ENCODE results near the gene UQCRHL. TPM values are rescaled to one million over a fixed set of nuclear protein-coding genes. Genes with fewer than 3 reads are reported as not detected.

Gene UQCRHL
- total RNA-seq, 1 donor from 2014 or later, result 1.7 TPM

DNA sequence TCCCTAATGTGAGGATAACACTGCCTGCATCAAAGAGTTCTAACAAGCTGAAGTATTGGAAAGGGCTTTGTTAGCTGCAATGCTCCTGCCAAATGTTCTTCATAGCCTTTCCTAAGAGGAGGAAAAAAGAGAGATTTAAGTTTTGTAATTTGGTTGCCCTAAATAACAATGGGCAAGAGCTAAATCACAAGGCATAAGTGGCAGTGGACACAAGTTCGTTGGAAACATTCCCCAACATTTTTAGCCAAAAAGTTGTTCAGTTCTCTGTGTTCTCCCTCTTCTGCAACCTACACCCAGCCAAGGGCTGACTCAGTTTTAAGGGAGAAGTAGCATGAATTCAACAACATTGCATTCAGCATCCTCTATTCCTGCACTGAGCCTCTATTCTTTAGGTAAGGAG is 2.6 kb upstream of the UQCRHL start:
- no peak for FAIRE-seq
- no peaks in the 10 kb centered on the region for H3K9me3 ChIP-seq (ENCODE audit: insufficient read depth, low read depth, low read length)
- DNase-seq (ENCODE audit: low read depth), result no peak
- H4K20me1 ChIP-seq (ENCODE audit: insufficient read depth, low read length), result no peaks in the 10 kb centered on the region
- H3K27me3 ChIP-seq (ENCODE audit: insufficient read depth, low read length), result no peaks in the 10 kb centered on the region
- H3K36me3 Mint-ChIP-seq (ENCODE audit: low read depth, unreplicated experiment), result no peaks in the 10 kb centered on the region
- H3K4me1 Mint-ChIP-seq (ENCODE audit: low read depth, unreplicated experiment), result peaks cover 3% of the 10 kb centered on the region
- no peak overlapping the region for H3K4me3 ChIP-seq (ENCODE audit: insufficient read depth, low read depth, low read length)
- no peaks in the 10 kb centered on the region for H3K36me3 ChIP-seq (ENCODE audit: insufficient read depth, low read length)
- H3K4me1 ChIP-seq (ENCODE audit: insufficient read depth, low read length), result no peaks in the 10 kb centered on the region
- H3K27ac ChIP-seq (ENCODE audit: low read depth, low read length), result no peak overlapping the region
- no peak overlapping the region for H3K27ac Mint-ChIP-seq (ENCODE audit: unreplicated experiment)
- peaks cover 2% of the 10 kb centered on the region for H3K27me3 Mint-ChIP-seq (ENCODE audit: low read depth, unreplicated experiment)
- H3K9ac ChIP-seq (ENCODE audit: low read length), result no peak overlapping the region
- H3K9me3 Mint-ChIP-seq (ENCODE audit: unreplicated experiment), result no peaks in the 10 kb centered on the region
- peak overlapping the region; percentile 6 for H3K4me3 Mint-ChIP-seq (ENCODE audit: unreplicated experiment)
- no peaks in the 10 kb centered on the region for H3K79me2 ChIP-seq (ENCODE audit: insufficient read depth, low read length)
- TF ChIP-seq, protein P1, sequence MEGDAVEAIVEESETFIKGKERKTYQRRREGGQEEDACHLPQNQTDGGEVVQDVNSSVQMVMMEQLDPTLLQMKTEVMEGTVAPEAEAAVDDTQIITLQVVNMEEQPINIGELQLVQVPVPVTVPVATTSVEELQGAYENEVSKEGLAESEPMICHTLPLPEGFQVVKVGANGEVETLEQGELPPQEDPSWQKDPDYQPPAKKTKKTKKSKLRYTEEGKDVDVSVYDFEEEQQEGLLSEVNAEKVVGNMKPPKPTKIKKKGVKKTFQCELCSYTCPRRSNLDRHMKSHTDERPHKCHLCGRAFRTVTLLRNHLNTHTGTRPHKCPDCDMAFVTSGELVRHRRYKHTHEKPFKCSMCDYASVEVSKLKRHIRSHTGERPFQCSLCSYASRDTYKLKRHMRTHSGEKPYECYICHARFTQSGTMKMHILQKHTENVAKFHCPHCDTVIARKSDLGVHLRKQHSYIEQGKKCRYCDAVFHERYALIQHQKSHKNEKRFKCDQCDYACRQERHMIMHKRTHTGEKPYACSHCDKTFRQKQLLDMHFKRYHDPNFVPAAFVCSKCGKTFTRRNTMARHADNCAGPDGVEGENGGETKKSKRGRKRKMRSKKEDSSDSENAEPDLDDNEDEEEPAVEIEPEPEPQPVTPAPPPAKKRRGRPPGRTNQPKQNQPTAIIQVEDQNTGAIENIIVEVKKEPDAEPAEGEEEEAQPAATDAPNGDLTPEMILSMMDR (IDR thresholded peaks at IDR 0.05; ENCODE audit: insufficient read depth, low read depth, low read length), result no peak
- no peak for TF ChIP-seq EZH2 (IDR thresholded peaks at IDR 0.05; ENCODE audit: insufficient read depth, low read length)
- H2AFZ ChIP-seq (ENCODE audit: low read depth, low read length), result no peak overlapping the region
- H3K4me2 ChIP-seq (ENCODE audit: low read length), result no peak overlapping the region

DNA sequence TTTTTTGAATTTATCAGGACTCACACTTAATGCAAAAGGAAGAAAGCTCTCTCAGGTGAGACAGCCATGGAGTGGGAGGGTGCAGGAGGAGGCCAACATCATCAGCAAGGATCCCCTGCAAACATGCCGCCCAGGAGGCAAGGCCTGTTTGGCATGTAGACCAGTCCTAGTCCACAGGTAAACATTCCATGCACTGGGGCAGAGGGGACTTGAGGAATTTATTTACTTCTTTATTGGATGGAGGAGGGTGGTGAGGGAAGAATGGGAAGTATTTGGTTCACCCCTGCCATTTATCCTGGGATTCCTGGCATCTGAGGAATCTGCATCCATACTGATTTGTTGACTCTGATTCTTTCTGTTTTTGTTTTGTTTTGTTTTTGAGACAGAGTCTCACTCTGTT is 1.5 kb upstream of the UQCRHL start:
- Histone ChIP-seq H3K36me3 (ENCODE audit: insufficient read depth, low read length) (no peaks in the 10 kb centered on the region), H3K27ac (ENCODE audit: low read depth, low read length) (no peak overlapping the region), H3K9me3 (ENCODE audit: insufficient read depth, low read depth, low read length) (no peaks in the 10 kb centered on the region), H3K4me1 (ENCODE audit: insufficient read depth, low read length) (no peaks in the 10 kb centered on the region), H3K79me2 (ENCODE audit: insufficient read depth, low read length) (no peaks in the 10 kb centered on the region), H3K4me2 (ENCODE audit: low read length) (no peak overlapping the region), H3K4me3 (ENCODE audit: insufficient read depth, low read depth, low read length) (no peak overlapping the region), H3K9ac (ENCODE audit: low read length) (no peak overlapping the region), H3K27me3 (ENCODE audit: insufficient read depth, low read length) (no peaks in the 10 kb centered on the region), H4K20me1 (ENCODE audit: insufficient read depth, low read length) (no peaks in the 10 kb centered on the region), H2AFZ (ENCODE audit: low read depth, low read length) (no peak overlapping the region)
- H3K4me3 Mint-ChIP-seq (ENCODE audit: unreplicated experiment), result no peak overlapping the region
- H3K9me3 Mint-ChIP-seq (ENCODE audit: unreplicated experiment), result no peaks in the 10 kb centered on the region
- DNase-seq (ENCODE audit: low read depth) (no peak), FAIRE-seq (no peak)
- H3K4me1 Mint-ChIP-seq (ENCODE audit: low read depth, unreplicated experiment), result peaks cover 3% of the 10 kb centered on the region
- TF ChIP-seq, protein P1 (IDR thresholded peaks at IDR 0.05; ENCODE audit: insufficient read depth, low read depth, low read length), result no peak
- TF ChIP-seq EZH2 (IDR thresholded peaks at IDR 0.05; ENCODE audit: insufficient read depth, low read length), result no peak
- no peak overlapping the region for H3K27ac Mint-ChIP-seq (ENCODE audit: unreplicated experiment)
- no peaks in the 10 kb centered on the region for H3K36me3 Mint-ChIP-seq (ENCODE audit: low read depth, unreplicated experiment)
- H3K27me3 Mint-ChIP-seq (ENCODE audit: low read depth, unreplicated experiment), result peaks cover 2% of the 10 kb centered on the region

DNA sequence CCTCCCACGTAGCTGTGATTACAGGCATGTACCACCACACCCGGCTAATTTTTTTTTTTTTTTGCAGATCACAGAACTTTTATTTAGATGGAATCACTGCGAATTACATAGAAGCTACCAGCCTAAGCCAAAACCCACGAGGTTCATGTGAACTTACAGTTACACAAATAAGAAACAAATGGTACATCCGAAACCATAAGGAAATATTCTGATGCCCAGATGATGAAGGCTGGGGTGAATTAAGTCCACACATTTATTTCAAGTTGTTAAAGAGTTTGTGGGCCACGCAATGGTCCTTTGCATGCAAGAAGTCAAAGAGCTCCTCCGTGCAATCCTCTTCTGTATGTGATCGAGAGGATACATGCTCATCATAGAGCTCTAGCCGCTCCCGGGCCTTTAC is 328 bp downstream of the UQCRHL start:
- H3K9me3 ChIP-seq (ENCODE audit: insufficient read depth, low read depth, low read length), result no peaks in the 10 kb centered on the region
- H3K27ac Mint-ChIP-seq (ENCODE audit: unreplicated experiment), result no peak overlapping the region
- H3K36me3 Mint-ChIP-seq (ENCODE audit: low read depth, unreplicated experiment), result no peaks in the 10 kb centered on the region
- H3K36me3 ChIP-seq (ENCODE audit: insufficient read depth, low read length), result no peaks in the 10 kb centered on the region
- H3K27ac ChIP-seq (ENCODE audit: low read depth, low read length), result no peak overlapping the region
- FAIRE-seq (no peak), DNase-seq (ENCODE audit: low read depth) (no peak)
- H3K4me1 Mint-ChIP-seq (ENCODE audit: low read depth, unreplicated experiment), result peaks cover 10% of the 10 kb centered on the region
- no peaks in the 10 kb centered on the region for H4K20me1 ChIP-seq (ENCODE audit: insufficient read depth, low read length)
- H3K4me2 ChIP-seq (ENCODE audit: low read length), result no peak overlapping the region
- H3K27me3 ChIP-seq (ENCODE audit: insufficient read depth, low read length), result no peaks in the 10 kb centered on the region
- no peak overlapping the region for H3K9ac ChIP-seq (ENCODE audit: low read length)
- H2AFZ ChIP-seq (ENCODE audit: low read depth, low read length), result no peak overlapping the region
- H3K9me3 Mint-ChIP-seq (ENCODE audit: unreplicated experiment), result no peaks in the 10 kb centered on the region
- no peak overlapping the region for H3K4me3 ChIP-seq (ENCODE audit: insufficient read depth, low read depth, low read length)
- H3K4me1 ChIP-seq (ENCODE audit: insufficient read depth, low read length), result peaks cover 9% of the 10 kb centered on the region
- no peaks in the 10 kb centered on the region for H3K79me2 ChIP-seq (ENCODE audit: insufficient read depth, low read length)
- H3K27me3 Mint-ChIP-seq (ENCODE audit: low read depth, unreplicated experiment), result peaks cover 2% of the 10 kb centered on the region
- no peak overlapping the region for H3K4me3 Mint-ChIP-seq (ENCODE audit: unreplicated experiment)
- no peak for TF ChIP-seq EZH2 (IDR thresholded peaks at IDR 0.05; ENCODE audit: insufficient read depth, low read length)
- TF ChIP-seq, protein P1 (IDR thresholded peaks at IDR 0.05; ENCODE audit: insufficient read depth, low read depth, low read length), result no peak
